ENCODE data around the gene STAT1. TPM values are rescaled to one million over a fixed set of nuclear protein-coding genes. Genes with fewer than 3 reads are reported as not detected.

Gene STAT1
- total and polyA plus RNA-seq, 9 of the 15 experiments (the other 6 are each of a cell fraction or from before 2014, with no cell fraction given): 8.7 to 34.4 (median 26.8) TPM

DNA sequence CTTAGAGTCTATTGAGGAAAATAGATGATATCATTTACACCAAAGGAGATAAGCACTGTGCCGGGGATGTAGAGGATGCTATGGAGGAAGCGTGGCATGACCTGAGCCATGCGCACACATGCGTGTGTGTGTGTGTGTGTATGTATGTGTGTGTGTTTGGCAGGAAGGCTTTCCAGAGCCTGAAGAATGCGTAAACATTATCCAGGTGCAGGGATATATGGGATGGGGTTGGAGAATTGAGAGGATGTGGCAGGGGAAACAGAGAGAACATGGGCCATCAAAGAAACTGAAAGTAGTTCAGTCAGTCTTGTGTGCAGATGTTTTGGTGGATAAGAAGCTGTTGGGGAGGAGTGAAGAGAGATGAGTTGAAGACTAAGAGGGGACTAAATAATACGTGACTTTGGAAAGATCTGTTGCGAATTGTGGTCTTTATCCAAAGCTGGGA, 9.3 kb upstream of the STAT1 start:
- peaks cover 0 to 22% of the 10 kb centered on the region in 2 experiments; a peak in 4 of 5 replicates for H3K4me1 ChIP-seq (replicated peaks in 1 of 2; ENCODE audit: control insufficient read depth in 2 of 2, insufficient read depth in 2 of 2, low read length in 2 of 2)
- in situ Hi-C loops (cut with MboI): no loop called here
- H3K9me3 ChIP-seq (replicated peaks; ENCODE audit: control insufficient read depth, insufficient read depth, low read depth, low read length): no peaks in the 10 kb centered on the region; the same call in 1 of the 2 replicates
- no peaks in the 10 kb centered on the region for H3K27me3 ChIP-seq (ENCODE audit: control insufficient read depth in 2 of 2, insufficient read depth in 2 of 2, low read length in 2 of 2)
- ChIA-PET CTCF (ENCODE audit: low intra/inter-chr PET ratio) (no interaction called here), POLR2A (interaction anchor here (0.6 to 0.8 kb wide), 3 partner anchors 9 to 28 kb away, joined by 3 to 5 read pairs (median 4); no protein-coding TSS in a partner anchor)
- H3K9me1 ChIP-seq (ENCODE audit: control insufficient read depth, insufficient read depth, low read length): no peaks in the 10 kb centered on the region
- DNase-seq (ENCODE audit: extremely low read depth in 1 of 4, low spot score in 3 of 4) (peak; percentile 25 to 60 (median 46)), FAIRE-seq (peak; percentile 87), ATAC-seq (peak; percentile 24)
- H3K9ac ChIP-seq (ENCODE audit: insufficient read depth in 1 of 2, low read depth in 2 of 2, low read length in 2 of 2): peak overlapping the region in 1 of 2 experiments; percentile 87; a peak in 1 of 4 replicates
- H3K4me2 ChIP-seq (ENCODE audit: insufficient read depth, low read length): peak overlapping the region; percentile 94
- 22% methylated on average over 7 of the region's 7 CpGs for WGBS (ENCODE audit: insufficient coverage, low coverage, missing lambda C conversion rate)
- H3K4me3 ChIP-seq: no peak overlapping the region
- H3K79me2 ChIP-seq (ENCODE audit: control insufficient read depth, insufficient read depth, low read length): peaks cover 17% of the 10 kb centered on the region
- no peaks in the 10 kb centered on the region for H3K36me3 ChIP-seq (ENCODE audit: control insufficient read depth, insufficient read depth, low read length)
- H2AFZ ChIP-seq (ENCODE audit: low read depth, low read length): peak overlapping the region; percentile 93
- H4K20me1 ChIP-seq (replicated peaks; ENCODE audit: control insufficient read depth, insufficient read depth, low read length): no peaks in the 10 kb centered on the region
- intact Hi-C loops (cut with micrococcal nuclease): loop anchor here (5.0 kb wide), 1 partner anchor 141 kb away; the partner anchor contains the start of gene GLS
- H3K27ac ChIP-seq (ENCODE audit: extremely low read depth, low read depth, low read length): peak overlapping the region; percentile 93
- no TSS peak for BruUV-seq (replicated peaks)
- TF ChIP-seq CTBP1 (IDR thresholded peaks at IDR 0.05; ENCODE audit: borderline replicate concordance) (peak; percentile 89), FOXK2 (conservative IDR thresholded peaks at IDR 0.05 in 1 of 2, IDR thresholded peaks at IDR 0.05 in 1 of 2; ENCODE audit: low read depth in 2 of 2) (peak; percentile 25 to 39; a peak in 1 of 4 replicates), ZBTB8A (IDR thresholded peaks at IDR 0.05; ENCODE audit: partially characterized antibody) (no peak), GATAD2A (IDR thresholded peaks at IDR 0.05) (no peak), ZEB2 (IDR thresholded peaks at IDR 0.05) (no peak; the same call in 1 of the 2 replicates), FOXM1 (IDR thresholded peaks at IDR 0.05; ENCODE audit: low read depth) (0 out of 2 replicates have a peak, but pooled peaks have one; percentile 33), FOXM1 (CRISPR knock-in tag; IDR thresholded peaks at IDR 0.05; ENCODE audit: low read depth) (no peak), JUND (IDR thresholded peaks at IDR 0.05; ENCODE audit: borderline replicate concordance, low read depth, low read length) (no peak), JUND (tag; IDR thresholded peaks at IDR 0.05; ENCODE audit: borderline replicate concordance, low read depth, low read length) (peak; percentile 20; the same call in 1 of the 3 replicates), ARID1B (IDR thresholded peaks at IDR 0.05) (peak; percentile 94), EGR1 (conservative IDR thresholded peaks at IDR 0.05) (0 out of 2 replicates have a peak, but pooled peaks have one; percentile 6), EP400 (IDR thresholded peaks at IDR 0.05) (peak; percentile 45; the same call in 1 of the 2 replicates), RCOR1 (IDR thresholded peaks at IDR 0.05; ENCODE audit: borderline replicate concordance in 1 of 2, low read depth in 2 of 2, low read length in 2 of 2) (peak in 1 of 2 experiments; percentile 30; a peak in 1 of 4 replicates)
- TF ChIP-seq, protein P1, sequence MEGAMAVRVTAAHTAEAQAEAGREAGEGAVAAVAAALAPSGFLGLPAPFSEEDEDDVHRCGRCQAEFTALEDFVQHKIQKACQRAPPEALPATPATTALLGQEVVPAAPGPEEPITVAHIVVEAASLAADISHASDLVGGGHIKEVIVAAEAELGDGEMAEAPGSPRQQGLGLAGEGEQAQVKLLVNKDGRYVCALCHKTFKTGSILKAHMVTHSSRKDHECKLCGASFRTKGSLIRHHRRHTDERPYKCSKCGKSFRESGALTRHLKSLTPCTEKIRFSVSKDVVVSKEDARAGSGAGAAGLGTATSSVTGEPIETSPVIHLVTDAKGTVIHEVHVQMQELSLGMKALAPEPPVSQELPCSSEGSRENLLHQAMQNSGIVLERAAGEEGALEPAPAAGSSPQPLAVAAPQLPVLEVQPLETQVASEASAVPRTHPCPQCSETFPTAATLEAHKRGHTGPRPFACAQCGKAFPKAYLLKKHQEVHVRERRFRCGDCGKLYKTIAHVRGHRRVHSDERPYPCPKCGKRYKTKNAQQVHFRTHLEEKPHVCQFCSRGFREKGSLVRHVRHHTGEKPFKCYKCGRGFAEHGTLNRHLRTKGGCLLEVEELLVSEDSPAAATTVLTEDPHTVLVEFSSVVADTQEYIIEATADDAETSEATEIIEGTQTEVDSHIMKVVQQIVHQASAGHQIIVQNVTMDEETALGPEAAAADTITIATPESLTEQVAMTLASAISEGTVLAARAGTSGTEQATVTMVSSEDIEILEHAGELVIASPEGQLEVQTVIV (CRISPR knock-in tag; IDR thresholded peaks at IDR 0.05; ENCODE audit: borderline replicate concordance): no peak
- TF ChIP-seq, protein P2, sequence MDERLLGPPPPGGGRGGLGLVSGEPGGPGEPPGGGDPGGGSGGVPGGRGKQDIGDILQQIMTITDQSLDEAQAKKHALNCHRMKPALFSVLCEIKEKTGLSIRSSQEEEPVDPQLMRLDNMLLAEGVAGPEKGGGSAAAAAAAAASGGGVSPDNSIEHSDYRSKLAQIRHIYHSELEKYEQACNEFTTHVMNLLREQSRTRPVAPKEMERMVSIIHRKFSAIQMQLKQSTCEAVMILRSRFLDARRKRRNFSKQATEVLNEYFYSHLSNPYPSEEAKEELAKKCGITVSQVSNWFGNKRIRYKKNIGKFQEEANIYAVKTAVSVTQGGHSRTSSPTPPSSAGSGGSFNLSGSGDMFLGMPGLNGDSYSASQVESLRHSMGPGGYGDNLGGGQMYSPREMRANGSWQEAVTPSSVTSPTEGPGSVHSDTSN (CRISPR knock-in tag; IDR thresholded peaks at IDR 0.05; ENCODE audit: low read depth): no peak
- TF ChIP-seq, protein P2 (tag; conservative IDR thresholded peaks at IDR 0.05; ENCODE audit: low read depth): peak; percentile 76
- TF ChIP-seq, protein P3, sequence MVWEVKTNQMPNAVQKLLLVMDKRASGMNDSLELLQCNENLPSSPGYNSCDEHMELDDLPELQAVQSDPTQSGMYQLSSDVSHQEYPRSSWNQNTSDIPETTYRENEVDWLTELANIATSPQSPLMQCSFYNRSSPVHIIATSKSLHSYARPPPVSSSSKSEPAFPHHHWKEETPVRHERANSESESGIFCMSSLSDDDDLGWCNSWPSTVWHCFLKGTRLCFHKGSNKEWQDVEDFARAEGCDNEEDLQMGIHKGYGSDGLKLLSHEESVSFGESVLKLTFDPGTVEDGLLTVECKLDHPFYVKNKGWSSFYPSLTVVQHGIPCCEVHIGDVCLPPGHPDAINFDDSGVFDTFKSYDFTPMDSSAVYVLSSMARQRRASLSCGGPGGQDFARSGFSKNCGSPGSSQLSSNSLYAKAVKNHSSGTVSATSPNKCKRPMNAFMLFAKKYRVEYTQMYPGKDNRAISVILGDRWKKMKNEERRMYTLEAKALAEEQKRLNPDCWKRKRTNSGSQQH (CRISPR knock-in tag; IDR thresholded peaks at IDR 0.05): peak; percentile 53; the same call in 1 of the 2 replicates

All from K562 (cell line).